G401 (cell line): ENCODE results near the gene DLL4. TPM values are rescaled to one million over a fixed set of nuclear protein-coding genes. Genes with fewer than 3 reads are reported as not detected.
A peak's percentile ranks its signal among the peaks of the same experiment; 100 is the strongest.

Experiments used
- DNase-seq: peaks from one replicate; pipeline ENCODE4 v3.0.0-alpha.2; 2015; ENCODE audit warnings: low spot score
- in situ Hi-C: cut with HindIII; loops from 2 replicates; pipeline ENCODE4 v1.10.0; 2016; ENCODE audit warnings: low sequenced_read_pairs, mixed read lengths
- total RNA-seq: library from RNA; depleted of rRNA; stranded (reverse); fragments of >200 nt; shearing (Covaris generic); gene quantifications from 2 replicates; pipeline ENCODE4 v1.2.3, GENCODE V29; 2014

DLL4 gene
- total RNA-seq, 1 experiment from 2014 or later, result 0.20 TPM

DNA sequence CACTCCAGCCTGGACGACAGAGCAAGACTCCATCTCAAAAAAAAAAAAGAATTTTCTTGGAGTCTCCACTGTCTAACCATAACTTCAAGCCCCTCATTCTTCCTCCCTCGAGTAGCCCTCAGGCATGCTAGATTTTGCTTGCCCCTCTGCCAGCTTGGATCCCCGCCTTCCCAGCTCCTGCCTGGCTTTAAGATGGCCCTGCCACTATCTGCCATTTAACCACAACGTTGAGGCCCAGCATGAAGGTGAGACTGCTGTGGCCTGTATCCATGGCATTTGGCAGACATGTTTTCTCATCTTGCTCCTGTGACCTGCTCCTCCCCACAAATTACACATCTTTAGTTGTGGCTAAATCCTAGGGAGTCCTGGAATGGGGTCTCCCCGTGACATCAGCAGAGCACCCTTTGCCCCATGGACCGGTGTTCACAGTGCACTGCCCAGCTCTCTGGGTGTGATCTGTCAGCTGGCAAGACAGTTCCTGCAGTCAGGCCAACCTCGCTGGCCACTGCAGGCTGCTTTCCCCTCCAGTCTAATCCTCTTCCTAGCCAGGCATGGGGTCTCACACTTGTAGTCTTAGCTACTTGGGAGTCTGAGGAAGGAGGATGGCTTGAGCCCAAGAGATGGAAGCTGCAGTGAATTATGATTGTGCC, 24.5 kb upstream of the DLL4 start:
- in situ Hi-C loops, result loop anchor here (5.0 kb wide), 1 partner anchor 123 kb away; no protein-coding TSS in a partner anchor

GRCh38 chr15:40906091-40906990, 22.8 kb upstream of the DLL4 start:
- peak; percentile 69 for DNase-seq
- in situ Hi-C loops, result loop anchor here (5.0 kb wide), 1 partner anchor 121 kb away; no protein-coding TSS in a partner anchor

More for the DNA sequence above, 24.5 kb upstream of the DLL4 start:
- no peak for DNase-seq

- in situ Hi-C loops, result loop anchor here (5.0 kb wide), 1 partner anchor 120 kb away; no protein-coding TSS in a partner anchor
- peak; percentile 75 for DNase-seq
These were observed 21.9 kb upstream of the DLL4 start for GRCh38 chr15:40906991-40907802.

DNA sequence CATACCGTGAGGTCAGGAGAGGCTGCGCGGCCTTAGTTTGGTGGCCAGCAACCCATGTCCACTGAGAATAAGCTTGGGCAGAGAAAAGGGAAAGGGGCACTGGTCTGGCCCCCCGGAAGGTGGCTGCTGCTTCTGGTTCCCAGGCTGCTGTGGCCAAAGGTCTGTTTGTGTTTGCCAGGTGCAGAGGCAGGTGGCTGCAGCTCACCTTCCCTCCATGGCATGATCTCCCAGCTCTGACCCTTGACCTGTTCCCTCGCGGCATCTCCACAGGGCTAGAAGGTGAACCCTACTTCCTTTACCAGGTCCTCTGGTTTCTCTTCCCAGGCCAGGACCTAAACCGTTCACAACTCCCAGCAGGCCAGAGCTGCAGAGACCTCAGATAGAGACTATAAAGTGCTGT, 21.0 kb upstream of the DLL4 start:
- DNase-seq, result no peak
- in situ Hi-C loops, result loop anchor here (5.0 kb wide), 1 partner anchor 119 kb away; no protein-coding TSS in a partner anchor

DNA sequence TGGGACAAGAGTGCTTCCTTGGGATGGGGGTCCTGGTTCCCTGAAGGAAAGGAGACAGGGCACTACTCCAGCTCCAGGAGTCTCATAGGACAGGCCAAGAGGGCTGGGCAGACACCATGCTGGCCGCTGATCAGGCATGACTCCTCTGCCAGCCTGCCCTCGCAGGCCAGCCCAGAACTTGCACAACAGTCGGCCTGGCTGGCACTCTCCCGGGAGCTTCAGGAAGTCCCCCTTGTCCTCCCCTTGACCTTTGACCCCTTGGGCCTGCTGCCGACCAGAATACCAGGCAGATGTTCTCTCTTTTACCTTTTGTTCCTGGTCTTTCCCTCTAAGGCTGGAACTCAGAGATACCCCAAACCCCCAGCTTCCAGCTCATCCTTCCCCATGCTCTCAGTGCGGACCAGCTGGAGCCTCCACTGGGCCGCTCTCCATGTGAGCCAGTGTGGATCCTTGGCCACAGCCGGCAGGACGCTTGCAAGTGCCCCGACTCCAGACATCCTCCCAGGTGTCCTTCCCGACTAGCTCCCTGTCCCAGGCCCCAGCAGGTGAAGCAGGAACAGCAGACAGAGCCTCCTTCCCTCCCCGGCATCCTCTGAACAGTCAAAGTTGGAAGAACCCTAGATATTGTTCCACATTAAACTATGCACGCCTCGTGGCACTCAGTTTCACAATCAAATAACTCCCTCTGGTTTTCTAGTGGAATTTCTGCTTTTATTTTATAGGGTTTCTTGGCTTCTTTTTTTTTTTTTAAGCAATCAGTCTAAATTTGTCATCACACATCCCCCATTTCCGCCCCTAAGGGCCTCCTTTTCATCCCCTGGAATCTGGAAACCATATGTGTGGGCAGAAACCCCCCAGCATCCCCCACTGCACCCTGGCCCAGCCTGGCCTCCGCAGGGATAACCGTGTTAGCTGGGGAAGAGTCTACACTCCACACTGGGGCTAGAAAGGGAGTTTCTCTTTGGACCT, 19.2 kb upstream of the DLL4 start:
- in situ Hi-C loops, result loop anchor here (5.0 kb wide), 1 partner anchor 117 kb away; no protein-coding TSS in a partner anchor
- DNase-seq, result no peak

DNA sequence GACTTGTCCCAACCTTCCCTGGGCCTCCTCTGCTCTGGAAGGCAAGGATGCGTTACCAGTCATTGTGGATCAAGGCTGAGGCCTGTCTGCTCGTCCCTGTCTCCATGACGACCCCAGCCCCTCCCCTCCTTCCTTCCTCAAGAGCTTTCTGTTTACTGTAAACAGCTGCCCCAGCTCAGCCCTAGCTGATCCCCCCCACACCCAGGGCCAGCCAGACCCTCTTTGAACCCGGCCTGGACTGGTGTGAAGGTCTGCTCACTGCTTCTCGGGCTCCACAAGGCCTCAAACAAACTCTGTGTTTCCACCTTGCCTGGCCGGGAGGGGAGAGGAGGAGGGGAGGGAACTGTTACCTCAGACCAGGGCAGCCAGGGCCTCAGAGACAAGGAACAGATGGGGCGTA, 18.0 kb upstream of the DLL4 start:
- in situ Hi-C loops, result no loop called here
- no peak for DNase-seq

DNA sequence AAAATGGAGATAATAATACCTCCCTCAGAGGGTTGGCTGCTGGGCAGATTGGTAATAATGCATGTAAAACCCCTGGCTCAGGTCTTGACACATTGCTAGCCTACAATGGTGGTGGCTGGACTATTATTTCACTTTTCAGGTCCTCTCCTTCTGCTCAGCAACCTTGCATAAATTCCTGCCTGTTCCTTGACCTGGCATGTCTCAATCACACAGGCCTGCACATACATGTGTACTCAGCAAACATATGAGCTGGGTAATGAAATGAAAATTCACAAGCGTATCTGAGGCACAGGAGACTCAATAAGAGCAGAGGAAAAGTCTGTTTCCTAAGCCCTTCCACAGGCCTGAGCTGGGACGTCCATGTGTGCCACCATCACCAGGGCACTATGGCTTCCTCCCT, 17.4 kb upstream of the DLL4 start:
- in situ Hi-C loops, result no loop called here
- no peak for DNase-seq

DNA sequence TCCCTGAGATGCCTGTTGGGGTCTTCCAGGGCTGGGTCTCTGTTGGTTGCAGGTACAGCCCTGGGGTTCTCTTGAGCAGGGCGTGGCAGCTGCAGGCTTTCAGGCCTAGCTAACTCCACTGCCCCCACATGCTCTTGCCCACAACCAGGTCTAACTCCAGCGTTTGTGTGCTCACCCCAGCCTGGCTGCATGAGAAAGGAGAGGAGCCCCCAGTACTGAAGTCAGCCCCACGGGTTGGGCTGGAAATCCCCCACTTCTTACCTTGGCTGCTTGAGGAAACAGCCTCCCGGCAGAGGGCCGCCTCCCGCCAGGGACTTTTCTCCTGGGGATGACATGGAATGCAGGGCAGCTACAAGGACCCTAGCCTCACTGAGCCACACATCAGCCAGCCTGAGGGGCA, 16.7 kb upstream of the DLL4 start:
- in situ Hi-C loops, result no loop called here
- DNase-seq, result no peak

DNA sequence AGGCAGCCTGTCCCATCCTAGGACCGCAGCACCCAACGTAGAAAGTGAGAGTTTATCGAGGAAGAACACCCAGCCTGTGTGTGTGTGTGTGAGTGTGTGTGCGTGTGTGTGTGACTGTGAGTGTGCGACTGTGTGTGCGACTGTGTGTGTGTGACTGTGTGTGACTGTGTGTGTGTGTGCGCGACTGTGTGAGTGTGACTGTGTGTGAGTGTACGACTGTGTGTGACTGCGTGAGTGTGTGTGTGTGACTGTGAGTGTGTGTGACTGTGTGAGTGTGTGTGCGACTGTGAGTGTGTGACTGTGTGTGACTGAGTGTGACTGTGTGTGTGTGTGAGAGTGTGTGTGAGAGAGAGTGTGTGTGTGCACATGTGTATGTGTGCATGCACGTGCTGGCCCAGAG, 15.1 kb upstream of the DLL4 start:
- in situ Hi-C loops, result no loop called here
- no peak for DNase-seq

DNA sequence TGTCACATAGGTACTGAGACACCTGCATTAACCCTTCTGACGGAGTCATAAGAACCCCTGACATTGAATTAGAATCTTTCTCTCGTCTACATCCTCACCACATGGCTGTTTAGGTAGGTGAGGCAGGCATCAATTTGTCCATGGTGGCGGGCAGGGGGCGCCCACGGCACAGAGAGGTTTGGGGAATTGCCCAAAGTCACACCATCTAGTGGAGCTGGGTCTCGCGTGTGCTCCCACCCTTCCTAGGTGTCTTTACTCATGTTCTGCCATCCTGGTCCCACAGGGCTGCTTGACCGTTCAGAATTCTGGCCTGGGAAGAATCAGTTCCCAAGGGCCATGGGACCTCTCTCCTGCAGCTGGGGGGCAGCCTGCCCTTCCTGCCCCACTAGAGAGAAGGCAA, 14.7 kb upstream of the DLL4 start:
- in situ Hi-C loops, result no loop called here
- no peak for DNase-seq

- DNase-seq, result no peak
- in situ Hi-C loops, result no loop called here
These were observed 14.0 kb upstream of the DLL4 start for GRCh38 chr15:40915116-40915661.

GRCh38 chr15:40915679-40916078, 13.5 kb upstream of the DLL4 start:
- in situ Hi-C loops, result no loop called here
- no peak for DNase-seq

- DNase-seq, result no peak
- in situ Hi-C loops, result no loop called here
These were observed 11.6 kb upstream of the DLL4 start for GRCh38 chr15:40917585-40917984.

DNA sequence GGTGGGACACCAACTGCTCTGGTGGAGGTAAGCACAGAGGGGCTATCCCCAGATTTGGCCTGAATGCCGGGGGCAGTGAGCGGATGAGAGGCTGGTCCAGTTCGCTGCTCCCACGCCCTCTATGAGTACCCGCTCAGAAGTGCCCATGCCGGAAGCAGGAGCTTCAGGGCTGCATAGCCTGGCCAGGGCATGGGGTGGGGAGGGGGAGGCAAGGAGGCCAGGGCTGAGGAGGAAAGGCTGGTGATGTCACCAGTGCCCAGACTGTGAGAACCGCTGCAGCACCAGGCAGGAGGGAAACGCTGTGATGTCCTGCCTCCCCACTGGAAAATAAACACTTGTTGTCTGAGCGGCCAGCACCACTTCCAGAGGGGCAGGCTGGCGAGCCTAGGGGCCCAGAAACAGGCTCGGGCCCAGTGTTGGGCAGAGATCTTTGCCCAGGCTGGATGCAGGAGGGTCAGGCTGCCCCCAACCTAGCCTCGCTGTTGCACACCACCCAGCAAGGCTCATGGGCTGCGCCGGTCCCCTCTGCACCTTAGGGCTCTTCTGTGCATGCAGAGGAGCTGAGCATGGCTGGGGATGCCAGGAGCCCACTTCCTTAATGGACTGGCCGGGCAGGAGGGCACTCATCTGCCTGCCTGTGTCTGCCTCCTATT, 10.9 kb upstream of the DLL4 start:
- in situ Hi-C loops, result no loop called here

DNA sequence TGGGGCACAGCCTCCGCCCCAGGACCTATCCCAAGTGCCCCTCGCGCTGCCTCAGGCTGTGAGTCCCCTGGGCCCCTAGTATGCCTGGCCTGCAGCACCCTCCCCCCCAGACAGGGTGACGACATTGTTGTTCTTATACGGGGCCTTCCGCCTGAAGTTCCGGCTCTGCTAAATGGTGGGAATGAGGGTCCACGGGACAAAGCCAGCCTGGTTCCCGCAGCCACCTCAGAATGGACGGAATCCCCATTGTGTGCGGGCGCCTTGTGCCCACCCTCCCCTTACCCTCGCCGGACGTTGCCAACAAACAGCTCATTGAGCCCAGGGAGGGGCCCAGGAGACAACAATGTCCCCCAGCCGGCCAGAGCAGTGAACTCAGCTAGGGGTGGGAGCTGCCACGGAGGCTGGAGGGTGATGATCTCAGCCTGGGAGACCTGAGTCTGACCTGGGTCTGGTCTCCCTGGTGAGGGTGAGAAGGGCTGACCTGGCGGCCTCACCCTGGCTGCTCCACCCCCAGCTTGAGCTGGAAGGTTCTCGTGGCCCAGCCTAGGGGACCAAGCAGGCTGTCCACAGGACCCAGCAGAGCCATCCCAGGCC, 10.2 kb upstream of the DLL4 start:
- no peak for DNase-seq
- in situ Hi-C loops, result no loop called here

More for the DNA sequence above, 10.9 kb upstream of the DLL4 start:
- no peak for DNase-seq

DNA sequence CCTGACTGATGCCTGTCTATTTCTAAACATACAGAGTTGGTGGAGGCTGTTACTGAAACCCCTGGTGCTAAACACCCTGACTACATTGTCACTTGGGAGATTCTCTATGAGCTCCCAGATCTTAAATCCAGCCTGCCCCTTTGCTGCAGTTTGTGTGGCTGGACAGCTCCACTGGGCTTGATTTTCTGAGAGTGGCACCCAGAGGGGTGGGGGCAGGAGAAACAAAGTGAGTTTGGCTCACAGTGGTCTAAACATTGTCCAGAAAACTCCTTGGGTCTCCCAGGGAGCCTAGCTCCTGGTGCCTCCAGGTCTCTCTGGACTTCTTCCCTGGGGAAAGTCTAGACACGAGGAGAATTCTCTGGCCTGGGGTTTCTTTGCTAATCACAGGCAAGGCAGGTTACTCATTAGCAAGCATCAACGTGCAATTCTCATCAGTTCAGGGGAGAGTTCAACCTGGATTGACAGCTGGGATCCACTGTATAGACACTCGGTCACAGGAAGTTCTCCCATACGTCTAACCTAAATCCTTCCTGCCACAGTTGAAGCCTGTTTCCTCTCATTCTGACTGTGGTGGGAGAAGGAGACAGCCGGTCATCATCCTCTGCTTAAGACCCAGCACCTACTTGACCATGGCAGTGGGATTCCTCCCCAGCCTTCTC, 7.1 kb upstream of the DLL4 start:
- DNase-seq, result no peak
- in situ Hi-C loops, result no loop called here

DNA sequence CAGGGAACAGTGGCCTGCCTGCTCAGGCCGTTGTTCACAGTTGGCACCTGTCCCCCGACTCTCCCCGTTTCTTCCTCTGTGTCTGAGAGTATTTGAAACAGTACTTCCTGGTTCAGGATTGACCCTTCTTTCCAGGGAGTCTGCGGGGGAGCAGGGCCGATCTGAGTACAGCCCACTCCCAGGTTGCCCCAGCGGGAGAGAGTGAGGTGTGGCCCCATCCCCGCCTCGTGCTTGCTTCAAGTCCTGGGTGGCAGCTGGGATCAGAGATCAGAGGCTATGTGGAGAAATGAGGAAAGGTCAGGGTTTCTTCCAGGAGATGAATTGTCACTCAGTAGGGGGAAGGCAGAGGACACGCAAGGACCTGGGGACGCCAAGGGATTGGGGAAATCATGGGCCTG, 6.5 kb upstream of the DLL4 start:
- in situ Hi-C loops, result no loop called here

More for the DNA sequence above, 6.5 kb upstream of the DLL4 start:
- no peak for DNase-seq
